Endodermal cell (in vitro differentiated cells): ENCODE data around the gene CHTOP. TPM values are rescaled to one million over a fixed set of nuclear protein-coding genes. Genes with fewer than 3 reads are reported as not detected.
"Not testable (repeated sequence)": the region's sequence is repeated elsewhere in the genome, so short reads cannot be mapped to it uniquely, and the experiment has no call there.

Experiments
- DNase-seq: peaks from one replicate; pipeline ENCODE4 v3.0.0-alpha.2; 2017
- H3K27ac ChIP-seq: 2 replicates; pipeline ENCODE4 v1.5.1; 2013; ENCODE audit warnings: mild to moderate bottlenecking, low read depth, low read length, moderate library complexity
- H3K27me3 ChIP-seq: 2 replicates; pipeline ENCODE4 v1.6.1; 2013; ENCODE audit warnings: mild to moderate bottlenecking, low read length, moderate library complexity; ENCODE audit not compliant: insufficient read depth, control insufficient read depth, poor library complexity, severe bottlenecking
- H3K36me3 ChIP-seq: 2 replicates; pipeline ENCODE4 v1.7.0; 2013; ENCODE audit warnings: mild to moderate bottlenecking, low read length, moderate library complexity; ENCODE audit not compliant: control insufficient read depth, insufficient read depth
- H3K4me1 ChIP-seq: one replicate; pipeline ENCODE4 v1.7.0; 2013; ENCODE audit warnings: low read length; ENCODE audit not compliant: control insufficient read depth, insufficient read depth
- H3K4me3 ChIP-seq: 2 replicates; pipeline ENCODE4 v1.5.1; 2013; ENCODE audit warnings: mild to moderate bottlenecking, low read length, moderate library complexity
- H3K9ac ChIP-seq: 2 replicates; pipeline ENCODE4 v1.6.1; 2013; ENCODE audit warnings: mild to moderate bottlenecking, low read length, moderate library complexity; ENCODE audit not compliant: poor library complexity, severe bottlenecking; ENCODE audit errors: extremely low read depth
- H3K9me3 ChIP-seq: 2 replicates; pipeline ENCODE4 v1.6.1; 2013; ENCODE audit warnings: mild to moderate bottlenecking, low read length, moderate library complexity; ENCODE audit not compliant: control insufficient read depth
- H3K27ac Mint-ChIP-seq: 2 replicates; pipeline ENCODE4 v1.8.0; 2020; ENCODE audit warnings: mixed read lengths
- H3K27me3 Mint-ChIP-seq: 2 replicates; pipeline ENCODE4 v1.8.0; 2021; ENCODE audit warnings: mild to moderate bottlenecking, mixed read lengths; ENCODE audit not compliant: insufficient read depth
- H3K36me3 Mint-ChIP-seq: 2 replicates; pipeline ENCODE4 v1.8.0; 2020; ENCODE audit warnings: low read depth, mixed read lengths
- H3K4me1 Mint-ChIP-seq: 2 replicates; pipeline ENCODE4 v1.8.0; 2020; ENCODE audit warnings: mixed read lengths
- H3K4me3 Mint-ChIP-seq: 2 replicates; pipeline ENCODE4 v1.8.0; 2020; ENCODE audit warnings: mild to moderate bottlenecking, moderate library complexity, mixed read lengths
- H3K9me3 Mint-ChIP-seq: 2 replicates; pipeline ENCODE4 v1.8.0; 2020; ENCODE audit warnings: mild to moderate bottlenecking, mixed read lengths
- CTCF ChIP-seq: fragments of 200-600 bp; sonication (generic); conservative IDR thresholded peaks from 2 replicates; pipeline ENCODE4 v1.5.0; 2021; ENCODE audit warnings: antibody characterized with exemption, mild to moderate bottlenecking
- WGBS, 2 experiments: methylation state at CpG; one replicate each; pipeline versions ENCODE4 v1.1.5 to v1.1.7; 2013; ENCODE audit warnings: missing lambda C conversion rate in 2 of 2, mixed read lengths in 1 of 2; ENCODE audit not compliant: insufficient coverage in 1 of 2, insufficient read length in 1 of 2; 5-methylcytosine and 5-hydroxymethylcytosine counted together
- total RNA-seq, 2 donors: library from RNA; stranded (reverse); fragmentation: NEBNext Ultra II Directional in 1 of 2; extraction: Animal tissue kit (Norgen Biotek cat#: 25700) in 1 of 2; gene quantifications; 2 replicates in 1 of 2; 3 replicates in 1 of 2; pipeline ENCODE4 v1.2.1, GENCODE V29; 2021

CHTOP gene
- total RNA-seq, 2 donors from 2014 or later, result 98.4 to 117 TPM

GRCh38 chr1:153662269-153662668, 28.4 kb downstream of the CHTOP start:
- Histone ChIP-seq H3K4me3 (no peak overlapping the region), H3K9me3 (no peaks in the 10 kb centered on the region), H3K9ac (no peak overlapping the region), H3K27ac (no peak overlapping the region), H3K4me1 (peaks cover 5% of the 10 kb centered on the region), H3K36me3 (peaks cover 65% of the 10 kb centered on the region), H3K27me3 (no peaks in the 10 kb centered on the region)
- no peaks in the 10 kb centered on the region for H3K27me3 Mint-ChIP-seq
- 80 to 93% methylated on average over 1 to 2 of the region's 2 CpGs for WGBS, 2 experiments
- no peaks in the 10 kb centered on the region for H3K9me3 Mint-ChIP-seq
- H3K36me3 Mint-ChIP-seq, result peaks cover 61% of the 10 kb centered on the region
- DNase-seq, result no peak
- no peak overlapping the region for H3K4me3 Mint-ChIP-seq
- TF ChIP-seq CTCF, result no peak
- peaks cover 12% of the 10 kb centered on the region for H3K4me1 Mint-ChIP-seq
- peak overlapping the region; percentile 74 for H3K27ac Mint-ChIP-seq

- Histone ChIP-seq H3K9me3 (no peaks in the 10 kb centered on the region), H3K36me3 (peaks cover 74% of the 10 kb centered on the region)
These were observed 29.3 kb downstream of the CHTOP start for GRCh38 chr1:153663211-153663610.

GRCh38 chr1:153667439-153667838, 33.6 kb downstream of the CHTOP start:
- no peak for TF ChIP-seq CTCF
- H3K27me3 ChIP-seq, result no peaks in the 10 kb centered on the region
- H3K36me3 ChIP-seq, result peaks cover 76% of the 10 kb centered on the region
- H3K4me3 ChIP-seq, result no peak overlapping the region
- H3K9me3 Mint-ChIP-seq, result no peaks in the 10 kb centered on the region
- no peaks in the 10 kb centered on the region for H3K27me3 Mint-ChIP-seq
- peaks cover 7% of the 10 kb centered on the region for H3K9me3 ChIP-seq
- peaks cover 5% of the 10 kb centered on the region for H3K4me1 ChIP-seq
- H3K4me3 Mint-ChIP-seq, result no peak overlapping the region
- peaks cover 73% of the 10 kb centered on the region for H3K36me3 Mint-ChIP-seq
- no peak overlapping the region for H3K27ac Mint-ChIP-seq
- H3K9ac ChIP-seq, result no peak overlapping the region
- H3K4me1 Mint-ChIP-seq, result peaks cover 8% of the 10 kb centered on the region
- H3K27ac ChIP-seq, result no peak overlapping the region
- WGBS, 2 experiments, result 90 to 95% methylated on average over 3 to 4 of the region's 4 CpGs
- no peak for DNase-seq

More at GRCh38 chr1:153663211-153663610, 29.3 kb downstream of the CHTOP start:
- Mint-ChIP-seq H3K27ac (no peak overlapping the region), H3K4me3 (no peak overlapping the region), H3K27me3 (no peaks in the 10 kb centered on the region), H3K36me3 (peaks cover 71% of the 10 kb centered on the region), H3K9me3 (no peaks in the 10 kb centered on the region), H3K4me1 (peaks cover 12% of the 10 kb centered on the region)
- no peaks in the 10 kb centered on the region for H3K27me3 ChIP-seq
- DNase-seq, result no peak
- H3K27ac ChIP-seq, result no peak overlapping the region
- H3K9ac ChIP-seq, result no peak overlapping the region
- 93 to 97% methylated on average over 5 of the region's 5 CpGs for WGBS, 2 experiments
- H3K4me1 ChIP-seq, result peaks cover 5% of the 10 kb centered on the region
- TF ChIP-seq CTCF, result no peak
- H3K4me3 ChIP-seq, result no peak overlapping the region

GRCh38 chr1:153668672-153669071, 34.8 kb downstream of the CHTOP start:
- 95 to 97% methylated on average over 7 to 8 of the region's 8 CpGs for WGBS, 2 experiments
- H3K4me3 Mint-ChIP-seq, H3K9me3 Mint-ChIP-seq, H3K27me3 ChIP-seq, H3K27me3 Mint-ChIP-seq, DNase-seq, H3K9me3 ChIP-seq, H3K4me1 Mint-ChIP-seq, H3K27ac ChIP-seq, H3K4me1 ChIP-seq, H3K27ac Mint-ChIP-seq, H3K9ac ChIP-seq: not testable (repeated sequence)
- Histone ChIP-seq H3K36me3 (peaks cover 63% of the 10 kb centered on the region), H3K4me3 (peak overlapping the region; percentile 96)
- peaks cover 64% of the 10 kb centered on the region for H3K36me3 Mint-ChIP-seq
